Measurements from ENCODE around the gene DUSP3. TPM values are rescaled to one million over a fixed set of nuclear protein-coding genes. Genes with fewer than 3 reads are reported as not detected.
A peak's percentile ranks its signal among the peaks of the same experiment; 100 is the strongest.

DUSP3 gene
- 100 to 1,000 TPM; 210 to 363 (median 267) TPM for total RNA-seq
- polyA plus RNA-seq: 100 to 1,000 TPM; 208 to 312 TPM
- long read RNA-seq, donor 1, full-length matches to known transcripts: 152 of 273 reads
- long read RNA-seq, donor 1, partial matches to known transcripts: 6 of 273 reads
- long read RNA-seq, donor 1, other reads (novel, unspliced or antisense): 115 of 273 reads
- long read RNA-seq, donor 2, full-length matches to known transcripts: 982 of 1,224 reads
- long read RNA-seq, donor 2, partial matches to known transcripts: 40 of 1,224 reads
- long read RNA-seq, donor 2, other reads (novel, unspliced or antisense): 202 of 1,224 reads
- long read RNA-seq, donor 3, full-length matches to known transcripts: 208 of 327 reads
- long read RNA-seq, donor 3, partial matches to known transcripts: 11 of 327 reads
- long read RNA-seq, donor 3, other reads (novel, unspliced or antisense): 108 of 327 reads

- Histone ChIP-seq H3K27me3 (no peaks in the 10 kb centered on the region), H3K4me1 (peaks cover 7 to 75% (median 31%) of the 10 kb centered on the region in 12 donors), H3K4me3 (peak within 1 kb of the TSS; percentile 85 to 100 (median 96)), H3K36me3 (peaks cover 0 to 40% (median 24%) of the 10 kb centered on the region in 9 donors), H3K27ac (peak within 1 kb of the TSS; percentile 99 to 100 (median 100)), H3K9me3 (no peaks in the 10 kb centered on the region)
- WGBS, 4 donors: 0% methylated on average over 31 to 100 of the region's 100 CpGs
- TF ChIP-seq POLR2A (IDR thresholded peaks at IDR 0.05): peak; percentile 68 to 74
- peak in 1 of 12 donors; percentile 6 for TF ChIP-seq CTCF (IDR thresholded peaks at IDR 0.05)
- ATAC-seq: peak; percentile 75 to 91 (median 88)
- intact Hi-C loops (cut with DNase I): loop anchor here in 4 of 10 donors (2.0 to 5.0 kb wide), 4 partner anchors 54 to 69 kb away; partner anchors contain the start of genes MPP3 (in 4 of the 4) and CD300LG (in 3 of the 4)
- peak; percentile 95 to 98 (median 96) for DNase-seq
These were observed at the start of gene DUSP3 for GRCh38 chr17:43778337-43779144. Gene DUSP3, minus strand, starts transcription at chr17:43778977. Its CDS starts 53 bp downstream, at chr17:43778924.

- DNase-seq (no peak), ATAC-seq (no peak)
- intact Hi-C loops (cut with DNase I): loop anchor here in 2 of 10 donors (5.0 to 10.0 kb wide), 2 partner anchors 45 to 57 kb away; partner anchors contain the start of gene CFAP97D1 (in 1 of the 2)
- no peaks in the 10 kb centered on the region for H3K9me3 ChIP-seq
- H3K36me3 ChIP-seq: peaks cover 0 to 67% (median 43%) of the 10 kb centered on the region in 9 donors
- no peaks in the 10 kb centered on the region for H3K27me3 ChIP-seq
- no peak for TF ChIP-seq CTCF (IDR thresholded peaks at IDR 0.05)
- TF ChIP-seq POLR2A (IDR thresholded peaks at IDR 0.05): no peak
- H3K4me1 ChIP-seq: peaks cover 0 to 81% (median 19%) of the 10 kb centered on the region in 12 donors
- peak overlapping the region in 7 of 12 donors; percentile 37 to 90 (median 61) for H3K27ac ChIP-seq
- 94 to 98% (median 98%) methylated on average over 9 of the region's 9 CpGs for WGBS, 4 donors
- no peak overlapping the region for H3K4me3 ChIP-seq
These were observed 48.8 kb upstream of the DUSP3 start for GRCh38 chr17:43827596-43827995.

- Histone ChIP-seq H3K36me3 (peaks cover 0 to 77% (median 48%) of the 10 kb centered on the region in 9 donors), H3K4me1 (peaks cover 0 to 78% (median 14%) of the 10 kb centered on the region in 12 donors), H3K27ac (peak overlapping the region in 5 of 12 donors; percentile 19 to 93 (median 79)), H3K27me3 (no peaks in the 10 kb centered on the region), H3K4me3 (no peak overlapping the region), H3K9me3 (no peaks in the 10 kb centered on the region)
- ATAC-seq: no peak
- WGBS, 4 donors: 93 to 97% (median 96%) methylated on average over 7 of the region's 7 CpGs
- TF ChIP-seq CTCF (IDR thresholded peaks at IDR 0.05) (no peak), POLR2A (IDR thresholded peaks at IDR 0.05) (no peak)
- intact Hi-C loops (cut with DNase I): loop anchor here in 2 of 10 donors (5.0 to 10.0 kb wide), 2 partner anchors 44 to 59 kb away; partner anchors contain the start of gene CFAP97D1 (in 1 of the 2)
- DNase-seq: no peak
These were observed 47.4 kb upstream of the DUSP3 start for GRCh38 chr17:43826206-43826605.

Data from heart left ventricle (tissue), 16 donors.